NCI-H146 treated with DMSO at 0.1 percent for 48 hours (cell line): ENCODE data around the gene CTXN2.

Experiments used
- DNase-seq: peaks from one replicate; lab custom pipeline; 2025; ENCODE audit not compliant: unreplicated experiment; lab: John Stamatoyannopoulos, UW

The CTXN2 gene

GRCh38 chr15:48221885-48222284 lies 30.4 kb downstream of the CTXN2 start:
- DNase-seq, result peak; percentile 18

GRCh38 chr15:48222627-48223026 lies 31.2 kb downstream of the CTXN2 start:
- DNase-seq, result no peak

- no peak for DNase-seq
Measured at GRCh38 chr15:48225771-48226170, 34.3 kb downstream of the CTXN2 start.

DNA sequence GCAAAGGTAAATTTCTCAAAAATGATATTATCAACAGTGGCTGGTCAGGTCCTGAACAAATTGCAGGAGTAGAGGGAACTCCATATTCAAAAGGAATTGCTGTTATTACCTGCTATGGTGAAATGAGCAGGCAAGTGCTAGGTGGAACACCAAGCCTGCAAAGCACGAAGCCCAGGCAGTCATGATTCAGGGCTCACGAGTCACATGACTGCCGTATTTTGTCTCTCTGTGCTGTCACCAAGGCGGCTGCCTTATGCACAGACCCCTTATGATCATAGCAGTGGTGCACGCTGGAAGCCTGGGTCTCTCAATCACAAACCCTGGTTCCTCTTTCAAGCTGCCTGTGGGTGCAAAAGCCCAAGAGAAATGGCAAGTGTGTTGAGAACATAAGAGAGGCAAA lies 39.0 kb downstream of the CTXN2 start:
- no peak for DNase-seq

DNA sequence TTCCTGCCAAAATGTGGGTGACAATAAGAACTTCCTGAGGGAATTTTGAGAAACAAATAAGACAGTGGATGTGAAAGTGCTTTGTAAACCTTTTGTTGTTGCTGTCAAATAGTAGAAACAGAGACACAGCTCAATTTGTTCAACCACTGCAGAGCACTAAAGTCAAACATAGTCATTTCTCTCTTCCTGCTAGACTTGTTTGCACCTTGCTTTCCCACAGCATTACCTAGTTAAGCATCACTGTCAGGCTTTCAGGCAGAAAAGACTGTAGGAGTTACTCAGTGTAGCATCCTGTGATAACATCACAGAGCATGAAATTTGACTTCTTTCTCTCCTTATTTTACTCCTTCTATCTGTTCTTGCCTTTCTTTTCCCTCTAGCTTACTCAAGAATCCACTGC lies 41.8 kb downstream of the CTXN2 start:
- DNase-seq, result no peak

DNA sequence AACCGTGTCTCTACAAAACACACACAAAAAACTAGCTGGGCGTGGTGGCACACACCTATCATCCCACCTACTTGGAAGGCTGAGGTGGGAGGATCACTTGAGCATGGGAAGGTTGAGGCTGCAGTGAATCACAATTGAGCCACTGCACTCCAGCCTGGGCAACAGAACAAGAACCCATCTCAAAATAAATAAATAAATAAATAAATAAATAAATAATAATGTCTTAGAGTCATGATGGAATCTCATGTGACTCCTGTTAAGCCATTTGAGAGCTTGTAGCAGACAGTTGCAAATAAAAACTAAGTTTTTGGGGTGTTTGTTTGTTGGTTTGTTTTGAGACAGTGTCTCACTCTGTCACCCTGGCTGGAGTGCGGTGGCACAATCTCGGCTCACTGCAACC lies 47.9 kb downstream of the CTXN2 start:
- no peak for DNase-seq

GRCh38 chr15:48242015-48242414 lies 50.5 kb downstream of the CTXN2 start:
- DNase-seq, result peak; percentile 86

GRCh38 chr15:48242535-48242934 lies 51.1 kb downstream of the CTXN2 start:
- no peak for DNase-seq

DNA sequence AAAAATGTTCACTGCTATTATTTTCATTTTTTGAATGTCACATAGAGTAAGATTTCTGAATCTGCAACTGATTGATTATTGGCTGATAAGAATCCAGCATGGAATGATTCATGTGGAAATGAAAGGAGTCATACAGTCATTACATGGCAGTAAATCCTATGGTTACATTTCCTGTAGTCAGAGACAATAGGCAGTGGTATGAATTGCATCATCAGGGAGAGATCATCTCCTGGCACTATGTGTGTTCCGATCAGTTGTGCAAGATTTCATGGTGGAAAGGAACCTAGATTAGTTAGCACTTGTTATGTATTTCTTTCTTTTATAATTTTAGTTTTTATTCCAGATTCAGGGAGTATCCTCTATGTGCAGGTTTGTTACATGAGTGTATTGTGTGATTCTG lies 53.5 kb downstream of the CTXN2 start:
- no peak for DNase-seq

- DNase-seq, result no peak
Measured at GRCh38 chr15:48248414-48248813, 56.9 kb downstream of the CTXN2 start.

DNA sequence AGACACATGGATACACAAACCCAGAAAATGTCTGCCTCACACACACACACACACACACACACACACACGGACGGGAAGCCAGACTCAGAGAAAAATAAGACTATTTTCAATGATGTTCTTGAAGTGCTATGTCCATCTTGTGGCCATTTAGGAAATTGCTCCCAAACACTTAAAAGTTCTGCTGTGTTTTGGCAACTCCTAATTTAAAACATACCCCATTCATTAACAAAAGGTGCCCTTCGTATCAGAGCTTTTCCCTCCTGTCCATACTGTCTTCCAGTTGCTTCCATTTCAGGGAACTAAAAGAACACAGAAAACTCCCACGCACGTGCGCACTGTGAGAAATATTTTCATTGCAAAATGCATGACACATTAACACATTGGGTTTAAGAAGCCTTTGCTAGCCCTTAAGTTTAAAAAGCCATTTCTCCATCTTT lies 59.2 kb downstream of the CTXN2 start:
- peak; percentile 39 for DNase-seq

- no peak for DNase-seq
Measured at GRCh38 chr15:48253172-48253571, 61.7 kb downstream of the CTXN2 start.
